Measurements from ENCODE around the gene UBL7. TPM values are rescaled to one million over a fixed set of nuclear protein-coding genes. Genes with fewer than 3 reads are reported as not detected.

The UBL7 gene
- total RNA-seq, 2 experiments from 2014 or later = 29.5 to 44.1 TPM

DNA sequence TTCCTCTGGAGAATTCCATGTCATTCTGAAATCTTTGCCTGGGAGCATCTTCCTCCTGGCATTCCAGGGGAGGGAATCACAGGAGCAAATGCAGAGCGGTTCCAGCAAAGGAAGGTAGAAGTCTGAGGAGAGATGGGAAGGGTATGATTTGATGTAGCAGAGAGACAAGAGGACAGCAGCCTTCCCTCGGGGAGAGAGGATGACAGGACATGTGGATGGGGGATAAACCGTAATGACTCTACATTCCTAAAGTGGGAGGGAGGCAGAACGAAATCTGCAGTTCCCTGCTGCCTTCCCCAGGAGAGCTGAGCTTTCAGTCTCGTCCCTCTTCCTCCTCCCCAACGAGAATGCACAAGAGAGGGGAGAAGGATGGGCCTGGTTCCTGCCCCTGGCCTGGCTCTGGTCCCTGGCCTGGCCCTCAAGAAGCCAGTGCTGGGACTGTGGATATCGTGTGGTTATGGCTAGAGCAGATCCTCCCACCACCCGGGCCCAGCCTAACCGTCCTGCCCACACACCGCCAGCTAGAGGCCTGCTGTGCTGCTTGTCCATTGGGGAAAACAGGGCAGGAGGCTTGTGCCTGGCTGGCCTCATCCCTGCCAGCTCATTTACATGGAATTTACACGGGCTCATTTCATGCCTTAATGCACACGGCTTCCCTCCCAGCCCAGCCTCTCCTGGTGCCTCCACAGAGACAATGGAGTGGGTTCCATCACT is 53.8 kb downstream of the UBL7 start:
- TF ChIP-seq EZH2phosphoT487 (IDR thresholded peaks at IDR 0.05; ENCODE audit: borderline replicate concordance, low read depth, low read length) = no peak
- TF ChIP-seq, protein P1, sequence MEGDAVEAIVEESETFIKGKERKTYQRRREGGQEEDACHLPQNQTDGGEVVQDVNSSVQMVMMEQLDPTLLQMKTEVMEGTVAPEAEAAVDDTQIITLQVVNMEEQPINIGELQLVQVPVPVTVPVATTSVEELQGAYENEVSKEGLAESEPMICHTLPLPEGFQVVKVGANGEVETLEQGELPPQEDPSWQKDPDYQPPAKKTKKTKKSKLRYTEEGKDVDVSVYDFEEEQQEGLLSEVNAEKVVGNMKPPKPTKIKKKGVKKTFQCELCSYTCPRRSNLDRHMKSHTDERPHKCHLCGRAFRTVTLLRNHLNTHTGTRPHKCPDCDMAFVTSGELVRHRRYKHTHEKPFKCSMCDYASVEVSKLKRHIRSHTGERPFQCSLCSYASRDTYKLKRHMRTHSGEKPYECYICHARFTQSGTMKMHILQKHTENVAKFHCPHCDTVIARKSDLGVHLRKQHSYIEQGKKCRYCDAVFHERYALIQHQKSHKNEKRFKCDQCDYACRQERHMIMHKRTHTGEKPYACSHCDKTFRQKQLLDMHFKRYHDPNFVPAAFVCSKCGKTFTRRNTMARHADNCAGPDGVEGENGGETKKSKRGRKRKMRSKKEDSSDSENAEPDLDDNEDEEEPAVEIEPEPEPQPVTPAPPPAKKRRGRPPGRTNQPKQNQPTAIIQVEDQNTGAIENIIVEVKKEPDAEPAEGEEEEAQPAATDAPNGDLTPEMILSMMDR (conservative IDR thresholded peaks at IDR 0.05; ENCODE audit: low read length) = no peak
- H3K9me3 ChIP-seq (ENCODE audit: low read length) = no peaks in the 10 kb centered on the region
- H3K4me3 ChIP-seq (ENCODE audit: low read depth, low read length, poor library complexity, severe bottlenecking) = no peak overlapping the region
- no peaks in the 10 kb centered on the region for H4K20me1 ChIP-seq (ENCODE audit: insufficient read depth, low read length)
- no peak for DNase-seq (ENCODE audit: low spot score)
- H2AFZ ChIP-seq (ENCODE audit: low read length) = no peak overlapping the region
- intact Hi-C loops (cut with micrococcal nuclease; ENCODE audit: unreplicated experiment) = no loop called here
- no peaks in the 10 kb centered on the region for H3K79me2 ChIP-seq (ENCODE audit: insufficient read depth, low read depth, low read length)
- H3K27ac ChIP-seq (ENCODE audit: low read depth, low read length, poor library complexity, severe bottlenecking) = no peak overlapping the region
- ChIA-PET CTCF (ENCODE audit: unreplicated experiment) (interaction anchor here (0.6 kb wide), 1 partner anchor 33 kb away, joined by 3 read pairs; no protein-coding TSS in a partner anchor), POLR2A (interaction anchor here (0.6 kb wide), 1 partner anchor 1207 kb away, joined by 3 read pairs; no protein-coding TSS in a partner anchor)
- no peaks in the 10 kb centered on the region for H3K9me2 ChIP-seq (ENCODE audit: insufficient read depth, low read length)
- peaks cover 25% of the 10 kb centered on the region for H3K4me1 ChIP-seq (ENCODE audit: insufficient read depth, low read length, poor library complexity, severe bottlenecking)
- H3K4me2 ChIP-seq (ENCODE audit: low read length) = no peak overlapping the region
- no TSS peak for BruUV-seq (replicated peaks)
- H3K36me3 ChIP-seq (ENCODE audit: insufficient read depth, low read length) = no peaks in the 10 kb centered on the region

DNA sequence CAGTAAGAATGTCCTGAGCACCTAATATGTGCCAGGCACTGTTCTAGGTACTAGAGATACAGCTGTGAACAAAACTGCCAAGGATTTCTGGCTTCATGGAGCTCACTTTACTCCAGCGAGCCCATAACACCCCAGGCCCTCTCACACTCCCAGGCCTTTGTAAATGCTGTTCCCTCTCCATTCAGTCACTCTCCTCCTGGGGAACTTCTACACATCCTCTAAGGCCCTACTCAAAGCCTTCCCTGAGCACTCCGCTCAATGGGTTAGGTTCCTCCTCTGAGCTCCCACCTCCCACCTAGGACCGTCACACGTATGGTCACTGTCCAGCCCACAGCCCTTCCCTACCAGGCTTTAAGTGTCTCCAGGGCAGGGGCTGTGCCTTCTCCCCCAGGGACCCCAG is 54.4 kb downstream of the UBL7 start:
- Histone ChIP-seq H3K4me1 (ENCODE audit: insufficient read depth, low read length, poor library complexity, severe bottlenecking) (peaks cover 32% of the 10 kb centered on the region), H3K4me2 (ENCODE audit: low read length) (no peak overlapping the region), H3K9me3 (ENCODE audit: low read length) (no peaks in the 10 kb centered on the region), H3K9me2 (ENCODE audit: insufficient read depth, low read length) (no peaks in the 10 kb centered on the region), H3K36me3 (ENCODE audit: insufficient read depth, low read length) (no peaks in the 10 kb centered on the region), H3K4me3 (ENCODE audit: low read depth, low read length, poor library complexity, severe bottlenecking) (no peak overlapping the region), H3K27ac (ENCODE audit: low read depth, low read length, poor library complexity, severe bottlenecking) (no peak overlapping the region), H4K20me1 (ENCODE audit: insufficient read depth, low read length) (no peaks in the 10 kb centered on the region; the same call in 1 of the 2 replicates), H3K79me2 (ENCODE audit: insufficient read depth, low read depth, low read length) (no peaks in the 10 kb centered on the region), H2AFZ (ENCODE audit: low read length) (no peak overlapping the region)
- ChIA-PET CTCF (ENCODE audit: unreplicated experiment) (interaction anchor here (0.6 kb wide), 1 partner anchor 32 kb away, joined by 3 read pairs; no protein-coding TSS in a partner anchor), POLR2A (interaction anchor here (0.6 kb wide), 1 partner anchor 1207 kb away, joined by 3 read pairs; no protein-coding TSS in a partner anchor)
- no TSS peak for BruUV-seq (replicated peaks)
- DNase-seq (ENCODE audit: low spot score) = no peak
- intact Hi-C loops (cut with micrococcal nuclease; ENCODE audit: unreplicated experiment) = no loop called here
- TF ChIP-seq EZH2phosphoT487 (IDR thresholded peaks at IDR 0.05; ENCODE audit: borderline replicate concordance, low read depth, low read length) = no peak
- TF ChIP-seq, protein P1 (conservative IDR thresholded peaks at IDR 0.05; ENCODE audit: low read length) = no peak

DNA sequence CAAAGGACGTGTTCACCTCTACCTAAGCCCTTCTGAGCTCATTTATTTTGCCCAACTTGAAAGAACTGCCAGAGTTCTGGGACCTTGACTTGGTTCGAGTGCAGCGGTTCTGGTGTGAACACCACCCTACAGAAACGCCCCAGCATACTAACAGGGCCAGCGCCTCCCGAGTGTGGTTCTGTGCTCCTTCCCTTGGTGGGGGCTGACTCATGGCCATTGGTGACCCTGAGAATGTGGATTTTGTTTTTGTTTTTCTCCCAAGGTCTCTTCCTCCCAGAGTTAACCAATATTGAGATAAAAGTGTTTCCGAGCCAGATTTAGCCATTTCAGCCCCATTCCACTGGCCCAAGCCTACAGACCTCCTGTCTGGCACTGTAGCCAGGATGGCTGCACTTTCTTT is 55.1 kb downstream of the UBL7 start:
- Histone ChIP-seq H2AFZ (ENCODE audit: low read length) (no peak overlapping the region), H3K27ac (ENCODE audit: low read depth, low read length, poor library complexity, severe bottlenecking) (no peak overlapping the region), H3K36me3 (ENCODE audit: insufficient read depth, low read length) (no peaks in the 10 kb centered on the region), H3K9me2 (ENCODE audit: insufficient read depth, low read length) (no peaks in the 10 kb centered on the region), H3K79me2 (ENCODE audit: insufficient read depth, low read depth, low read length) (no peaks in the 10 kb centered on the region), H3K4me2 (ENCODE audit: low read length) (no peak overlapping the region), H3K4me3 (ENCODE audit: low read depth, low read length, poor library complexity, severe bottlenecking) (no peak overlapping the region), H3K4me1 (ENCODE audit: insufficient read depth, low read length, poor library complexity, severe bottlenecking) (peaks cover 39% of the 10 kb centered on the region), H4K20me1 (ENCODE audit: insufficient read depth, low read length) (no peaks in the 10 kb centered on the region; the same call in 1 of the 2 replicates), H3K9me3 (ENCODE audit: low read length) (no peaks in the 10 kb centered on the region)
- DNase-seq (ENCODE audit: low spot score) = no peak
- intact Hi-C loops (cut with micrococcal nuclease; ENCODE audit: unreplicated experiment) = no loop called here
- ChIA-PET CTCF (ENCODE audit: unreplicated experiment) (no interaction called here), POLR2A (interaction anchor here (0.9 kb wide), 1 partner anchor 9 kb away, joined by 3 read pairs; no protein-coding TSS in a partner anchor)
- TF ChIP-seq EZH2phosphoT487 (IDR thresholded peaks at IDR 0.05; ENCODE audit: borderline replicate concordance, low read depth, low read length) = no peak
- TF ChIP-seq, protein P1 (conservative IDR thresholded peaks at IDR 0.05; ENCODE audit: low read length) = no peak
- BruUV-seq (replicated peaks) = no TSS peak
